Activated T-helper 1 cell treated with anti-CD3 and anti-CD28 coated beads, Interleukin-2, amount 50 U/mL, for 16 hours (primary cell): ENCODE results near the gene NCKAP5.
"Not testable (repeated sequence)": the region's sequence is repeated elsewhere in the genome, so short reads cannot be mapped to it uniquely, and the experiment has no call there.

Experiments
- DNase-seq, 2 donors: peaks; one replicate each; pipeline ENCODE4 v3.0.0-alpha.2; 2020; ENCODE audit warnings: low read depth in 1 of 2, low spot score in 1 of 2

NCKAP5 gene

GRCh38 chr2:133525090-133525489 is 43.2 kb downstream of the NCKAP5 start:
- no peak for DNase-seq

- no peak for DNase-seq
Observed at GRCh38 chr2:133523406-133523805, 44.9 kb downstream of the NCKAP5 start.

GRCh38 chr2:133522204-133522603 is 46.1 kb downstream of the NCKAP5 start:
- DNase-seq, result no peak

DNA sequence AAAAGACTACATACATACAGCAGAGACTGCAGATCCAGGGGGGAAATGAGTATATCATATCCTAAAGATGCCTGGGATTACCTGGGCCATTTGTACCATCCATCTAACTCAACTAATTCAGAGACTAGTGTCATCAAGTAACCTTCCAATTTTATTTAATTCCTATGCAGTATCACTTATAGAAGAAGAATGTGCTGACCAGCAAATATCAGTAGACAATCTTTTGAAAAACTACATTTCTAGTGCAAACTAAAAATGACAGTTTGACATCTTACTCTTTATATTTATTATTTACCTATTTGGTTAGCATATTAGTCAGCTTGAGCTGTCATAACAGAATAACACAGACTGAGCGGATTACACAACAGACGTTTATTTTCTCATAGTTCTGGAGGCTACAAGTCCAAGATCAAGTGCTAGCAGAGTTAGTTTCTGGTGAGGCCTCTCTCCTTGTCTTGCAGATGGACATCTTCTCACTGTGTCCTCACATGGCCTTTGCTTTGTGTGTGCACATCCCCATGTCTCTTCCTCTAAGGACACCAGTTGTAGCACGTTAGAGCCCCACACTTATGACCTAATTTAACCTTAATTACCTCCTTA is 47.0 kb downstream of the NCKAP5 start:
- no peak for DNase-seq

GRCh38 chr2:133519677-133520076 is 48.6 kb downstream of the NCKAP5 start:
- DNase-seq, result not testable (repeated sequence)

DNA sequence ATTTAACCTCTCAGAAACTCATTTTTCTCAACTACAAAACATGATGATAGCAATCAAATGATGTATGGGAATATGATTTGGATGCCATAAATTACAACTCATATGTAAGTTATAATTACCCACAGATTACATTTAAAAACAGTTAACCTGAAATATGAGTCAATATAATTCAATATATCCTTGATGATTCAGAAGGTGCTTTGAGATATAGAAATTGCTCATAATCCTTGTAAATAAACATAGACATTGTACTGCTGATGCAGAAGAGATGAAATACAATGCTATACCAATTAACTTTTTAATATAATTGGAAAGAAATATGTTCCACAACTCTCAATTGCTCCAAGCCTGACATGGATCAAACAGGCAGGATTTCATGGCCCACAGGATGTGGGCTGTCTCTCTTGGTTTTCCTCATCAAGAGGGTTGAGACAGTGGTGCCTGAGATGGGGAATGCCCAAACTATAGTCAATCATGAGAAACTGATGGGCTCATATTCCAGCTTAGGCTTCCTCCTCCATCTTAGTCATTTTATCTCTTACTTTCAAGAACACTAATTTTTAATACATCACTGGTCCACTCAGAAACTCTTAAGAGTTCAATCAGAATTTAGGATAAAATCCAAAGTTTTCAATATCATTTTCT is 49.4 kb downstream of the NCKAP5 start:
- DNase-seq, result no peak

GRCh38 chr2:133517876-133518275 is 50.4 kb downstream of the NCKAP5 start:
- no peak for DNase-seq

- DNase-seq, result no peak
Observed at GRCh38 chr2:133516405-133517026, 51.7 kb downstream of the NCKAP5 start.

GRCh38 chr2:133515271-133515670 is 53.0 kb downstream of the NCKAP5 start:
- DNase-seq, result no peak

DNA sequence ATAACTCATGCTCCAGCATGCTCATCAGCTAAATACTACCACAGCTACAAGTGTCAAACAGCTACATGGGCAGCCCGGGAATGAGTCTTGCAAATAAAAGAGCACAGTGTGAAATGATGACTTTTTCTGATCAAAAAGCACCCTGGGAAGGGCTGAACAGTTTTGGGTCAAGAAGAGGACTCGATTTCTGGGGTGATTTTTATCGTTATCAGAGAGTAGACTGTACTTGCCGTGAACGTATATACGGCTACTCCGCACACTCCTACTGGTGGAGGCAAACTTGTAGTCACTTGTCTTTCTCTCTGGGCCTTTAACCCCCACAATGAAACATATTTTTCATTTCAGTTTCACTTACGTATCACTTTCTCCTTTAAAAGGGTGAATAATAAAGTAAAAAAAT is 54.4 kb downstream of the NCKAP5 start:
- DNase-seq, result no peak

- no peak for DNase-seq
Observed at GRCh38 chr2:133512121-133512520, 56.1 kb downstream of the NCKAP5 start.

- no peak for DNase-seq
Observed at GRCh38 chr2:133511679-133512078, 56.6 kb downstream of the NCKAP5 start.

GRCh38 chr2:133509777-133510176 is 58.5 kb downstream of the NCKAP5 start:
- DNase-seq, result no peak

GRCh38 chr2:133508546-133509165 is 59.6 kb downstream of the NCKAP5 start:
- DNase-seq, result no peak

- no peak for DNase-seq
Observed at GRCh38 chr2:133506996-133507395, 61.3 kb downstream of the NCKAP5 start.

- DNase-seq, result no peak
Observed at GRCh38 chr2:133504566-133505505, 63.4 kb downstream of the NCKAP5 start.

DNA sequence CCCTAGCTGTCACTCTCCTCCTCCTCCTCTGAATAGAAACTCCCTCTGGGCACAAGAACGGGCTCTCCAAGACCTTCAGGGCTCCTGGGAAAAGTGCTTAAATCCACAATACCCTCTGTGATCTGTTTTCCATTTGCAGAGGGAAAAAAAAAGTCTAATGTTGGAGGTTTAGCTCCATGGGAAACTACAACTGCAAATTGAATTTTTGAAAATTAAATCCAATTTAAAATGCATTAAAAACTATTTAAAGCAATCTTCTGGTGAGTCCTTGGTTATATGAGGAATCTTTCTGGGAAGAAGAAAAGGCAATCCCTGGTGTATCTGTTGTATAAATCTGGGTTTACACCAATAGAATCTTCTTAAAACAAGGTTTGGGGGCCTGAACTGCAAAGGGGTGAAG is 64.3 kb downstream of the NCKAP5 start:
- DNase-seq, result no peak

- DNase-seq, result no peak
Observed at GRCh38 chr2:133503323-133503722, 64.9 kb downstream of the NCKAP5 start.

DNA sequence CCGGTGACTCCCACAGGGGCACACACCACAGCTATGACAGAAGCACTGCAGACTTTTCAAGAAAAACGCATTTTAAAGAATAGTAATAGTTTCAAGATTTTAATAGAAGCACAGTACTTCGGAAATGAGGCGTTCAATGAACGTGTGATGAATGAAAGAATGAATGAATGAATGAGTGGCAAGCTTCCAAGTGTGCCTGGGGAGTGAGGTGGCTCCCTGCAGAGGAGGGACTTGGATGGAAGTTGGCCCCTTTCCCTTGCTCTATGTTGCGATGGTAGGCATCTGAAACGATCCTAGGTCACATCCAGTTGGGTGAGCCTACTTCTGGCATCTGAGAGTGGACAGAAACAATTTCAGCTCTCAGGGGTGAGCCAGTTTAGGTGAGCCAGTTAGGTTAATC is 65.6 kb downstream of the NCKAP5 start:
- no peak for DNase-seq

- no peak for DNase-seq
Observed at GRCh38 chr2:133500917-133501316, 67.3 kb downstream of the NCKAP5 start.
